Measurements from ENCODE around the gene C4A. TPM values are rescaled to one million over a fixed set of nuclear protein-coding genes. Genes with fewer than 3 reads are reported as not detected.

The C4A gene
- total RNA-seq, 1 experiment from 2014 or later, result 2.2 TPM

DNA sequence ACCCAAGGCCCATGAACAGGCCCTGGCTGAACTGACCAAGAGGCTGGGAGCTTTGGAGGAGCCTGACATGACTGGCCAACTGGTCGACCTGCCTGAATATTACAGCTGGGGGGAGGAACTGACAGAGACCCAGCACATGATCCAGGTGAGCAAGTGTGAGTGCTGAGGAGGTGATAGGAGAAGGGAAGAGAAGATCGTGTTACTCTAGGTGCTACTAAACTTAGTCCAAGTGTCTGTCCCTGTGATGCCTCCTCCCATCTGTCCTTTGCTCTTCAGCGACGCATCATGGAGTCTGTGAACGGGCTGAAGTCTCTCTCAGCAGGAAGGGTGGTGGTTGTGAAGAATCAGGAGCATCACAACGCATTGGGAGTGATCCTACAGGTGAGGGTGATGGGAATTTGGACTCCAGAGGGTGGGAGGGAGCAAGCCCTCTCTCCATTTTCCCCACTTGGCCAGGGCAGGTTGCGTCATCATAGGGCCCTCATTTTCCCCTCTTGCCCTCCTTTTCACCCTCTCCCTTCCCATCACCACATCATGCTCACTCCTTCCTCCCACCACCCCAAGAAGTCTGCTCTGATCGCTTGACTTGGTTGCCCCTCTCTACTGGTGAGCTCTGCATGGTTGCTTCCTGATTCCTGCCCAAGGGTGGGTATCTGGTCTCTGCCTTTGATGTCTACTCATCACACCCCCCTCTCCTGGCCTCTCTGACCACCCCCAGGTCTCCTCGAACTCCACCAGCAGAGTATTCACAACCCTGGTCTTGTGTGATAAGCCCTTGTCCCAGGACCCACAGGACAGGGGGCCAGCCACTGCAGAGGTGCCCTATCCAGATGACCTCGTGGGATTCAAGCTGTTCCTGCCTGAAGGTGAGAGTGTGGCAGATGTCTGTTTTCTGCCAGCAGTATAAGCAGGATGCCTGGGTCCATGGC is 14.6 kb upstream of the C4A start:
- Histone ChIP-seq H3K9me2 (replicated peaks; ENCODE audit: low read length) (no peaks in the 10 kb centered on the region), H3F3A (ENCODE audit: low read length, unreplicated experiment) (no peaks in the 10 kb centered on the region), H3K36me3 (ENCODE audit: low read depth, low read length) (peaks cover 48% of the 10 kb centered on the region), H3K27me3 (ENCODE audit: low read length) (no peaks in the 10 kb centered on the region), H3K9me3 (ENCODE audit: low read length) (no peaks in the 10 kb centered on the region), H2AFZ (ENCODE audit: low read length) (no peak overlapping the region), H3K27ac (ENCODE audit: low read length) (no peak overlapping the region), H3K79me2 (ENCODE audit: low read length) (peaks cover 22% of the 10 kb centered on the region), H3K9ac (ENCODE audit: low read length) (no peak overlapping the region), H3K4me3 (ENCODE audit: low read length) (no peak overlapping the region), H4K20me1 (ENCODE audit: low read length) (no peaks in the 10 kb centered on the region), H3K4me1 (ENCODE audit: insufficient read depth, low read length) (0 out of 2 replicates have a peak, but pooled peaks cover 13% of the 10 kb centered on the region), H3K4me2 (ENCODE audit: low read length) (no peak overlapping the region)
- DNase-seq (no peak), ATAC-seq (no peak)
- ChIA-PET POLR2A (ENCODE audit: unreplicated experiment) (no interaction called here), CTCF (no interaction called here)
- TF ChIP-seq, protein P1, sequence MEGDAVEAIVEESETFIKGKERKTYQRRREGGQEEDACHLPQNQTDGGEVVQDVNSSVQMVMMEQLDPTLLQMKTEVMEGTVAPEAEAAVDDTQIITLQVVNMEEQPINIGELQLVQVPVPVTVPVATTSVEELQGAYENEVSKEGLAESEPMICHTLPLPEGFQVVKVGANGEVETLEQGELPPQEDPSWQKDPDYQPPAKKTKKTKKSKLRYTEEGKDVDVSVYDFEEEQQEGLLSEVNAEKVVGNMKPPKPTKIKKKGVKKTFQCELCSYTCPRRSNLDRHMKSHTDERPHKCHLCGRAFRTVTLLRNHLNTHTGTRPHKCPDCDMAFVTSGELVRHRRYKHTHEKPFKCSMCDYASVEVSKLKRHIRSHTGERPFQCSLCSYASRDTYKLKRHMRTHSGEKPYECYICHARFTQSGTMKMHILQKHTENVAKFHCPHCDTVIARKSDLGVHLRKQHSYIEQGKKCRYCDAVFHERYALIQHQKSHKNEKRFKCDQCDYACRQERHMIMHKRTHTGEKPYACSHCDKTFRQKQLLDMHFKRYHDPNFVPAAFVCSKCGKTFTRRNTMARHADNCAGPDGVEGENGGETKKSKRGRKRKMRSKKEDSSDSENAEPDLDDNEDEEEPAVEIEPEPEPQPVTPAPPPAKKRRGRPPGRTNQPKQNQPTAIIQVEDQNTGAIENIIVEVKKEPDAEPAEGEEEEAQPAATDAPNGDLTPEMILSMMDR (conservative IDR thresholded peaks at IDR 0.05; ENCODE audit: low read depth, low read length), result no peak
- TF ChIP-seq EZH2phosphoT487 (IDR thresholded peaks at IDR 0.05; ENCODE audit: borderline replicate concordance, low read length) (no peak), EZH2 (IDR thresholded peaks at IDR 0.05; ENCODE audit: low read length, unreplicated experiment) (no peak)
- intact Hi-C loops (cut with micrococcal nuclease), result no loop called here
- BruUV-seq (replicated peaks), result no TSS peak

DNA sequence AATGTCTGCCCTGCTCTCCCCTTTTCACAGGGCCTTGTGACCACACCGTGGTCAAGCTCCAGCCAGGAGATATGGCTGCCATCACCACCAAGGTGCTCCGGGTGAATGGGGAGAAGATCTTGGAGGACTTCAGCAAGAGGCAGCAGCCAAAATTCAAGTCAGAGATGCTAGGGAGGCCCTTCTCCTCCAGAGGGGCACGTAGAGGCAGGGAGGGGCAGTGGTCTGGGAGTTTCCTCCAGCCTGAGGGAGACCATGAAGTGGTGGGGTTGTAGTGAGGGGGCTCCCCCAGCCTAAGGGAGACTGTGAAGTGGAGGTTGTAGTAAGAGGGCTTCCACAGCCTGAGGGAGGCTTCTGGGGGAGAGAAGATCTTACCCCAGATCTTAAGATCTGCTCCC is 13.9 kb upstream of the C4A start:
- Histone ChIP-seq H3K9me3 (ENCODE audit: low read length) (no peaks in the 10 kb centered on the region), H3K36me3 (ENCODE audit: low read depth, low read length) (peaks cover 42% of the 10 kb centered on the region), H4K20me1 (ENCODE audit: low read length) (no peaks in the 10 kb centered on the region), H2AFZ (ENCODE audit: low read length) (no peak overlapping the region), H3K79me2 (ENCODE audit: low read length) (peaks cover 27% of the 10 kb centered on the region), H3F3A (ENCODE audit: low read length, unreplicated experiment) (no peaks in the 10 kb centered on the region), H3K27me3 (ENCODE audit: low read length) (no peaks in the 10 kb centered on the region), H3K4me1 (ENCODE audit: insufficient read depth, low read length) (peaks cover 16% of the 10 kb centered on the region; the same call in 1 of the 2 replicates), H3K9ac (ENCODE audit: low read length) (no peak overlapping the region), H3K4me3 (ENCODE audit: low read length) (no peak overlapping the region), H3K9me2 (replicated peaks; ENCODE audit: low read length) (no peaks in the 10 kb centered on the region), H3K4me2 (ENCODE audit: low read length) (no peak overlapping the region), H3K27ac (ENCODE audit: low read length) (no peak overlapping the region)
- POLR2A ChIA-PET (ENCODE audit: unreplicated experiment), result no interaction called here
- intact Hi-C loops (cut with micrococcal nuclease), result no loop called here
- no peak for DNase-seq
- no peak for ATAC-seq
- CTCF ChIA-PET, result no interaction called here
- TF ChIP-seq, protein P1 (conservative IDR thresholded peaks at IDR 0.05; ENCODE audit: low read depth, low read length), result no peak
- no peak for TF ChIP-seq EZH2 (IDR thresholded peaks at IDR 0.05; ENCODE audit: low read length, unreplicated experiment)
- no peak for TF ChIP-seq EZH2phosphoT487 (IDR thresholded peaks at IDR 0.05; ENCODE audit: borderline replicate concordance, low read length)
- no TSS peak for BruUV-seq (replicated peaks)

DNA sequence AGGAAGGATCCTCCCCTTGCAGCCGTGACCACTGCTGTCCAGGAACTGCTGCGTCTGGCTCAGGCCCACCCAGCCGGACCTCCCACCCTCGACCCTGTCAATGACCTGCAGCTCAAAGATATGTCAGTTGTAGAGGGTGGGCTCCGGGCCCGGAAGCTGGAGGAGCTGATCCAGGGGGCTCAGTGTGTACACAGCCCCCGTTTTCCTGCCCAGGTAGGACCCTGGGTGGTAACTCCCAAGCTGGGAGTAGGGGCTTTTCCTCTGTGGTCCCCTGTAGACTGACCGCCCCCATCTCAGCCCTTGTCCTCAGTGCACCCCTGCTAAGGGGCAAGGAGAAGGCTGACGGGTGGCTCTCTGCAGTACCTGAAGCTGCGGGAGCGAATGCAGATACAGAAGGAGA is 13.5 kb upstream of the C4A start:
- H3K27ac ChIP-seq (ENCODE audit: low read length), result no peak overlapping the region
- H3K4me1 ChIP-seq (ENCODE audit: insufficient read depth, low read length), result peaks cover 20% of the 10 kb centered on the region
- CTCF ChIA-PET, result no interaction called here
- H3K9me3 ChIP-seq (ENCODE audit: low read length), result no peaks in the 10 kb centered on the region
- H2AFZ ChIP-seq (ENCODE audit: low read length), result no peak overlapping the region
- ATAC-seq (no peak), DNase-seq (no peak)
- TF ChIP-seq EZH2phosphoT487 (IDR thresholded peaks at IDR 0.05; ENCODE audit: borderline replicate concordance, low read length) (no peak), EZH2 (IDR thresholded peaks at IDR 0.05; ENCODE audit: low read length, unreplicated experiment) (no peak)
- TF ChIP-seq, protein P1 (conservative IDR thresholded peaks at IDR 0.05; ENCODE audit: low read depth, low read length), result no peak
- H4K20me1 ChIP-seq (ENCODE audit: low read length), result no peaks in the 10 kb centered on the region
- H3K36me3 ChIP-seq (ENCODE audit: low read depth, low read length), result peaks cover 39% of the 10 kb centered on the region
- H3K9ac ChIP-seq (ENCODE audit: low read length), result no peak overlapping the region
- H3K4me2 ChIP-seq (ENCODE audit: low read length), result no peak overlapping the region
- H3K4me3 ChIP-seq (ENCODE audit: low read length), result no peak overlapping the region
- intact Hi-C loops (cut with micrococcal nuclease), result no loop called here
- no peaks in the 10 kb centered on the region for H3F3A ChIP-seq (ENCODE audit: low read length, unreplicated experiment)
- H3K79me2 ChIP-seq (ENCODE audit: low read length), result peaks cover 31% of the 10 kb centered on the region
- POLR2A ChIA-PET (ENCODE audit: unreplicated experiment), result no interaction called here
- H3K27me3 ChIP-seq (ENCODE audit: low read length), result no peaks in the 10 kb centered on the region
- no TSS peak for BruUV-seq (replicated peaks)
- no peaks in the 10 kb centered on the region for H3K9me2 ChIP-seq (replicated peaks; ENCODE audit: low read length)
